SH-SY5Y (cell line): Measurements from ENCODE around the gene SURF4.

Experiments
- GATA2 ChIP-seq: IDR thresholded peaks from 2 replicates; pipeline ENCODE4 v1.6.1; 2011; ENCODE audit warnings: mild to moderate bottlenecking, low read depth, low read length
- GATA3 ChIP-seq: IDR thresholded peaks from 2 replicates; pipeline ENCODE4 v1.6.1; 2011; ENCODE audit warnings: low read depth, mild to moderate bottlenecking, low read length, moderate library complexity

- TF ChIP-seq GATA3 (no peak), GATA2 (no peak)
Measured at GRCh38 chr9:133421615-133422542, 46.0 kb upstream of the SURF4 start, which contains the start of gene ADAMTS13.
